Endothelial cell of umbilical vein (primary cell): ENCODE measurements around the gene SLC45A2. TPM values are rescaled to one million over a fixed set of nuclear protein-coding genes. Genes with fewer than 3 reads are reported as not detected.

Source experiments
- BruUV-seq: library from RNA; stranded (reverse); fragments of 400-500 nt; replicated peaks from 2 replicates; lab custom pipeline; 2021; lab: Mats Ljungman, UMichigan
- CTCF ChIA-PET: fragments of 300-600, 350-600 bp; sonication (Branson Sonifier 250); formaldehyde crosslinking; loops from one replicate; lab custom pipeline; 2021; ENCODE audit warnings: antibody characterized with exemption, inconsistent platforms; lab: Charles Lee
- POLR2A ChIA-PET: fragments of 300-600, 350-600 bp; sonication (Branson Sonifier 250); formaldehyde crosslinking; loops from one replicate; lab custom pipeline; 2021; ENCODE audit warnings: antibody characterized with exemption, inconsistent platforms; lab: Charles Lee
- DNase-seq: peaks from one replicate; pipeline ENCODE4 v3.0.0-alpha.2; 2011; ENCODE audit warnings: low read depth, low spot score
- FAIRE-seq: peaks from 2 replicates; lab custom pipeline; 2011; peaks lifted over from hg19 to GRCh38; lab: Jason Lieb, UNC
- H2AFZ ChIP-seq: 2 replicates; pipeline ENCODE4 v1.6.0; 2012; ENCODE audit warnings: low read depth, low read length, control low read depth, inconsistent platforms
- H3K27ac ChIP-seq: 2 replicates; pipeline ENCODE4 v1.5.1; 2011; ENCODE audit warnings: low read depth, mild to moderate bottlenecking, control low read depth, low read length, moderate library complexity; ENCODE audit not compliant: insufficient read depth
- H3K27me3 ChIP-seq, 2 experiments: 2 replicates each; pipeline versions ENCODE4 v1.6.0 to v1.6.1; 2011; ENCODE audit warnings: low read length in 2 of 2, mixed read lengths in 1 of 2; ENCODE audit not compliant: control insufficient read depth in 2 of 2, insufficient read depth in 2 of 2
- H3K36me3 ChIP-seq, 2 experiments: 2 replicates in 1 of 2; 3 replicates in 1 of 2; pipeline ENCODE4 v1.5.1; 2011; ENCODE audit warnings: low read length in 2 of 2, mild to moderate bottlenecking in 1 of 2, moderate library complexity in 1 of 2; ENCODE audit not compliant: control insufficient read depth in 2 of 2, insufficient read depth in 2 of 2; ENCODE audit errors: extremely low read depth in 1 of 2
- H3K4me1 ChIP-seq: 3 replicates; pipeline ENCODE4 v1.5.1; 2011; ENCODE audit warnings: mild to moderate bottlenecking, low read length; ENCODE audit not compliant: control insufficient read depth, insufficient read depth; ENCODE audit errors: extremely low read depth
- H3K4me2 ChIP-seq: 2 replicates; pipeline ENCODE4 v1.6.1; 2011; ENCODE audit warnings: low read length, control low read depth, mixed read lengths; ENCODE audit not compliant: insufficient read depth
- H3K4me3 ChIP-seq, 3 experiments: fragments of 200-600 bp in 1 of 3; sonication (generic), shearing (Covaris generic) in 1 of 3; replicated peaks in 1 of 3; 2 replicates each; pipeline ENCODE4 v1.5.1; 2011 to 2016; ENCODE audit warnings: control low read depth in 3 of 3, low read length in 3 of 3, mild to moderate bottlenecking in 2 of 3, inconsistent platforms in 1 of 3, low read depth in 1 of 3, moderate library complexity in 1 of 3; ENCODE audit not compliant: insufficient read depth in 1 of 3
- H3K79me2 ChIP-seq: 2 replicates; pipeline ENCODE4 v1.6.0; 2012; ENCODE audit warnings: low read length, inconsistent platforms; ENCODE audit not compliant: control insufficient read depth, insufficient read depth
- H3K9ac ChIP-seq: replicated peaks from 2 replicates; pipeline ENCODE3; 2011; ENCODE audit warnings: low read length, control low read depth; ENCODE audit not compliant: insufficient read depth; ENCODE audit errors: extremely low read depth
- H3K9me1 ChIP-seq: replicated peaks from 3 replicates; pipeline ENCODE4 v1.6.0; 2011; ENCODE audit warnings: mild to moderate bottlenecking, low read length; ENCODE audit not compliant: control insufficient read depth, insufficient read depth; ENCODE audit errors: extremely low read depth
- H3K9me3 ChIP-seq: replicated peaks from 2 replicates; pipeline ENCODE4 v1.5.1; 2012; ENCODE audit warnings: low read length, inconsistent platforms; ENCODE audit not compliant: control insufficient read depth, insufficient read depth
- H4K20me1 ChIP-seq: replicated peaks from 2 replicates; pipeline ENCODE3; 2011; ENCODE audit warnings: mild to moderate bottlenecking, low read length; ENCODE audit not compliant: control insufficient read depth, insufficient read depth; ENCODE audit errors: extremely low read depth
- CTCF ChIP-seq, 2 donors: IDR thresholded peaks; 1 replicate in 1 of 2; 2 replicates in 1 of 2; pipeline ENCODE4 v1.5.1; 2011; ENCODE audit warnings: low read length in 2 of 2, mild to moderate bottlenecking in 2 of 2, moderate library complexity in 2 of 2, control low read depth in 1 of 2, inconsistent platforms in 1 of 2, low read depth in 1 of 2; ENCODE audit not compliant: insufficient read depth in 1 of 2; ENCODE audit errors: extremely low read depth in 1 of 2
- EZH2 ChIP-seq: IDR thresholded peaks from 2 replicates; pipeline ENCODE4 v1.6.1; 2012; ENCODE audit warnings: borderline replicate concordance, low read depth, mild to moderate bottlenecking, moderate library complexity, low read length, inconsistent platforms; ENCODE audit not compliant: severe bottlenecking
- FOS ChIP-seq: IDR thresholded peaks from 2 replicates; pipeline ENCODE4 v1.6.1; 2011; ENCODE audit warnings: mild to moderate bottlenecking, low read length, moderate library complexity, borderline replicate concordance; ENCODE audit not compliant: insufficient read depth
- GATA2 ChIP-seq: IDR thresholded peaks from 2 replicates; pipeline ENCODE4 v1.7.0; 2011; ENCODE audit warnings: low read depth, mild to moderate bottlenecking, moderate library complexity, mixed read lengths, low read length; ENCODE audit not compliant: insufficient read length, insufficient read depth
- JUN ChIP-seq: IDR thresholded peaks from 2 replicates; pipeline ENCODE4 v1.6.1; 2011; ENCODE audit warnings: borderline replicate concordance, low read depth; ENCODE audit not compliant: insufficient read length, insufficient read depth
- MAX ChIP-seq: IDR thresholded peaks from 2 replicates; pipeline ENCODE4 v1.6.1; 2011; ENCODE audit not compliant: insufficient read depth, insufficient read length
- MYC ChIP-seq: IDR thresholded peaks from one replicate; pipeline ENCODE4 v1.6.1; 2011; ENCODE audit warnings: mild to moderate bottlenecking, low read depth, low read length
- POLR2A ChIP-seq: IDR thresholded peaks from 2 replicates; pipeline ENCODE4 v1.6.1; 2012; ENCODE audit warnings: low read depth, mild to moderate bottlenecking, control low read depth, low read length
- POLR2AphosphoS5 ChIP-seq: IDR thresholded peaks from 2 replicates; pipeline ENCODE4 v1.6.1; 2012; ENCODE audit warnings: low read depth, mild to moderate bottlenecking, control low read depth, low read length, moderate library complexity; ENCODE audit not compliant: insufficient read depth
- dilution Hi-C: fragments of 300-500 bp; cut with MboI; formaldehyde crosslinking; loops from one replicate; pipeline ENCODE4 v1.15.0; 2019; ENCODE audit warnings: low sequenced_read_pairs; ENCODE audit not compliant: extremely low pct_ligation_motif_present
- intact Hi-C: fragments of 100-400 bp; cut with micrococcal nuclease; formaldehyde crosslinking; loops from one replicate; pipeline ENCODE4 v1.10.0; 2022
- polyA plus RNA-seq, 4 experiments: library from polyadenylated mRNA; depleted of rRNA in 3 of 4; stranded (reverse) in 3 of 4; unstranded in 1 of 4; fragments of >200 nt; gene quantifications; 2 replicates each; pipeline versions ENCODE4 v1.2.1 to v1.2.3, GENCODE V29; 2011 to 2012; ENCODE audit warnings: missing spikeins in 1 of 4
- total RNA-seq: library from RNA; stranded (reverse); gene quantifications from 2 replicates; pipeline ENCODE4 v1.2.3, GENCODE V29; 2021

SLC45A2 gene
- total and polyA plus RNA-seq, 2 donors (not counting 3 experiments of a cell fraction or from before 2014, with no cell fraction given), result not detected

- FAIRE-seq, result no peak
- Histone ChIP-seq H3K9me3 (no peaks in the 10 kb centered on the region), H3K27me3 (peaks cover under 1 to 3% of the 10 kb centered on the region in 2 experiments), H3K4me2 (no peak overlapping the region), H4K20me1 (no peaks in the 10 kb centered on the region), H3K9ac (no peak overlapping the region), H3K36me3 (no peaks in the 10 kb centered on the region), H3K4me3 (no peak overlapping the region), H3K9me1 (no peaks in the 10 kb centered on the region), H3K27ac (no peak overlapping the region), H2AFZ (no peak overlapping the region), H3K79me2 (no peaks in the 10 kb centered on the region), H3K4me1 (no peaks in the 10 kb centered on the region)
- BruUV-seq, result no TSS peak
- no peak for DNase-seq
- POLR2A ChIA-PET, result no interaction called here
- TF ChIP-seq GATA2 (no peak), CTCF (IDR thresholded peaks at IDR 0.05; ENCODE audit: extremely low read depth in 1 of 2, insufficient read depth in 1 of 2, low read depth in 1 of 2, low read length in 2 of 2) (no peak), MYC (no peak), JUN (no peak), POLR2A (no peak), EZH2 (no peak), FOS (no peak), MAX (no peak), POLR2AphosphoS5 (no peak)
- CTCF ChIA-PET, result interaction anchor here (0.7 to 1.1 kb wide), 2 partner anchors 8 to 15 kb away, joined by 3 read pairs; no protein-coding TSS in a partner anchor
- intact Hi-C loops (no loop called here), dilution Hi-C loops (no loop called here)
Observed at GRCh38 chr5:34021334-34021733, 36.8 kb upstream of the SLC45A2 start.
